GM18508 (cell line): ENCODE results near the gene YKT6.
"Not testable (repeated sequence)": the region's sequence is repeated elsewhere in the genome, so short reads cannot be mapped to it uniquely, and the experiment has no call there.

Experiments used
- ATAC-seq: cut with Tn5 transposase; IDR thresholded peaks from one replicate; pipeline ENCODE4 v1.9.1; 2021; ENCODE audit warnings: moderate number of reproducible peaks; ENCODE audit not compliant: insufficient read depth, unreplicated experiment

Gene YKT6

DNA sequence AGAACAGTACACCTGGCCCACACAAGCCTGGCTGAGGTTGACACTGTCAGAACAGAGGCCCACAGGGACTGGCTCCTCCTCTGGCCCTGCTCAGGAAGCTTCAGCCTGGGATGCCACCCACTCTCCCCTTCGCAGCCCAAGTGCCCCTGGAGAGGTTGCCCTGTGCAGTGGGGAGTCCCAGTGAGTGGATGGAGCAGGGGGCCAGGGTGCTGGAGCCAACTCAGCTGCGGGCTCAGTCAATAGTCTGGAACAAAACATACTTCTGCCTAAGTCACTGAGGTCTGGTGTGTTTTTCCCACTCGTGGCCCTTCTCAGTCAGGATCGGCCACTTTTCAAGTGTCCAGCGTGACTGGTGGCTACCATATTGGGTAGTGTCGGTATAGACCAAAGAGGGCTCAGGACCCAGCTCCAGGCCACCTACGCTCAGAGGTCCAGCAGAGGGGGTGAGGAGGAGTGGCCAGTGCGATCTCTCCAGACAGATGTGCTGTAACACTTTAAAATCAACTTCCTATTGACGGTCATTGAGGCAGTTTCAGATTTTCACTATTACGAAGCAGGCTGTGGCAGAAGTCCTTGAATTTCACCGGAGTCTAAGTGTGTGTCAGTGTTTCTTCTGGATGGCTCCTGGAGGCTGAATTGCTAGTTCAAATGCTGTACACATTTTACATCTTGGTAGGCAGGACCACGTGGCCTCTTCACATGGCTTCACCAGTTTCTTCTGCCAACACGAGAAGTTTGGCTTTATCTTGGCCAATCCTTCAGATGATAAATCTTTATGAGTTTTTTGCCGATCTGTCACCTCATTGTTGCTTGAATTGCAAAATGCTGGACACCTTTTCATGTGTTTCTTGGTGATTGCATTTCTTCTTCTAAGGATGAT, 10.5 kb upstream of the YKT6 start:
- no peak for ATAC-seq

DNA sequence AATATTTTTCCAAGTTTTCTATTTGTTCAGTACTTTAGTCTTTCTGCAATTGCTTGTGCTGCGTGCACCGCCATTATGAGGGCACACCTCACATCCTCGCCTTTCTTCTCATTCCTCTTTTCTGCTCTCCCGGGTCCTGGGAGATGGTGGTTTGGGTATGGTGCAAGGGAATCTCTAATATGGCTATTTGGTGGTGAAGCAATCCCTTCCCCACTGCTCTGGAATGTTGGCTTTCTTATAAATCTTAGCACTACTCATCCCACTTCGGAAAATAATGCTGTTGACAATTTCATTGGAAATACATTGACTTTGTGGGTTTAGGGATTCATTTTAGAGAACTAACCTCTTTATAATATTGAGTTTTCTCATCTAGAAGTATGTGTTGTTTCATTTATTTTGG, 9.6 kb upstream of the YKT6 start:
- no peak for ATAC-seq

DNA sequence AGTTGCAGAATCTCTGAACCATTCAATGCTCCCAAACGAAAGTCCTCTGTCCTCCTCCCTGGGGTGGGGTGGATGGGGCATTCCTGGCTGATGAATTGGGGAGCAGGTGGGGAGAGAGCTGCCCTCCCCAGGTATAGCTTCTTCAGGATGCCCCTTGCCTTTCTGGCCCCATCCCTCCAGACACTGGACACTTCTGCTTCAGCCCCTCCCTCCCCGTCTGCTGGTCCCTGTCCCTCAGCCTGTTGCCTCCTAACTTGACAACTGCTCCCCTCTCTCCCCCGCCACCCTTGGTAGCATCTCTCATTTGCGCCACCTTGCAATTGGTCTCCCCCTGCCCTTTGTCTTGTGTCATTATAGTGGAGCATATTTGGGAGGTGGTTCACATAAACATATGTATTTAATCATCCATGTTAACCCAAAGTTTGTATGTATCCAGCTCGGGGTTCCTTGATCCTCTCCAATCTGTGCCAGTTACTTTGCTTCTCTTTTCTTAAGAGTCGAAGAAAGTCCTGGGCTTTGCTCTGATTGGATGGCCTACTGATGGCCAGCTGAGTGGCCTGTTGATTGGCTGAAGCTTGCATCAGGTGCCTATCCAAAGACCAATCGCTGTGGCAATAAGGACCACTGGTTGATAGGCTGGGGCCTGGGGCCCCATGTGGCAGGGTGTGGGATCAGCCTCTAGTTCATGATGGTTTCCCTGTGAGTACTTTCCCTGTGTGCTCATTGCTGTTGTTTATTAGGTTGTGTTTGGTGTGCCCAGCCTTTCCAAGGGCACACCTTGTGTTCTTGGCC, 7.6 kb upstream of the YKT6 start:
- ATAC-seq: no peak

DNA sequence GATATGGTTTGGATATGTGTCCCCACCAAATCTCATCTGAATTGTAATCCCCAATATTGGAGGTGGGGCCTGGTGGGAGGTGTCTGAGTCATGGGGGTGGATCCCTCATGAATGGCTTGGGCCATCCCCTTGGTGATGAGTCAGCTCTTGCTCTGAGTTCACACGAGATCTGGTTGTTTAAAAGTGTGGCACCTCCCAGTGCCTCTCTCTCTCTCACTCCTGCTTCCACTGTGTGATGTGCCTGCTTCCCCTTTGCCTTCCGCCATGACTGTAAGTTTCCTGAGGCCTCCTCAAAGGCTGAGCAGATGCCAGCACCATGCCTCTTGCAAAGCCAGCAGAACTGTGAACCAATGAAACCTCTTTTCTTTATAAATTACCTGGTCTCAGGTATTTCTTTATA, 6.7 kb upstream of the YKT6 start:
- ATAC-seq: no peak

DNA sequence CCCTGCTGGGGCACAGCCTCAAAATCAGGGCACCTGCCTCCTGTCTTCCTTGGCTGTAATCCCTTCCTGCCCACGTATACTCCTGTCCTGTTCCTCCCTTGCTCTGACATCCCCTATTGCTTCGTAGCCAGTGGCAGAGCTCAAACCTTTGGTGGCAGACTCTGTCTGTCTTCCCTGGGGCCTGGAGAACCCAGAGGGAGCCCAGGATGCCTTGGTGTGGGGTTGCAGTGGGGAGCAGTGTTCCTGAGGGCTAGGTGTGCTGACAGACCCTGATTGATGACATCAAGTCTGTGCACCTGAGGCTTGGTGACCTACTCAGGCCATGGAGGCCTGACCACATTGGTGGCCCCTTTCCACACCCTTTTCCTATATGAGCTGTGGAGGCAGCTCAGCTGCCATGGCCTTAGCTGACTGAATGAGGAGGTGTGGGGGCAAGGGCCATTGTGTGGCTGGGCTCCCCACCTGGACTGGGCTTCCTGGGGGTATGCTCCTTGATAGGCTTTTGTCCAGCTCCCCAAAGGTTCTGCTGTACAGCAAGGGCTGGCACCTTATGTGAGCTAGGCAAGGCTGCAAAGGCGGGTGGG, 6.1 kb upstream of the YKT6 start:
- ATAC-seq: no peak

DNA sequence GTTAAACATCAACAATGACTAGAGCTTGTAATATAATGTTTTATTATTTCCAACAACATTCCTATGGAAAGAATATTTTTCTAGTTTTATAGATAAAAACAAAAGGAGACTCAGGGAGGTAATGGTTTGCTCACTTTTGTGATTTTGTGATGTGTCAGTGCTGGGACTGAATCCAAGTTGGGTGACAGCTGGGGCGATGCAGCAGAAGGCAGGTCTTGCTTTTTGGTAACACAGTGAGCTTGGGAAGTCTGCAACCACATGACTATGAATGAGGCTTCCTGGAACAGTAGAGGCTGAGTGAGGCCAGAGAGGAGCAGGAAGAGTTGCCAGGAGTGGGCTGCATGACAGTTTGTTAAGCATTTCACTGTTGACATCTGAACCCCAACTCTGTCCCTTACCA, 4.9 kb upstream of the YKT6 start:
- no peak for ATAC-seq

DNA sequence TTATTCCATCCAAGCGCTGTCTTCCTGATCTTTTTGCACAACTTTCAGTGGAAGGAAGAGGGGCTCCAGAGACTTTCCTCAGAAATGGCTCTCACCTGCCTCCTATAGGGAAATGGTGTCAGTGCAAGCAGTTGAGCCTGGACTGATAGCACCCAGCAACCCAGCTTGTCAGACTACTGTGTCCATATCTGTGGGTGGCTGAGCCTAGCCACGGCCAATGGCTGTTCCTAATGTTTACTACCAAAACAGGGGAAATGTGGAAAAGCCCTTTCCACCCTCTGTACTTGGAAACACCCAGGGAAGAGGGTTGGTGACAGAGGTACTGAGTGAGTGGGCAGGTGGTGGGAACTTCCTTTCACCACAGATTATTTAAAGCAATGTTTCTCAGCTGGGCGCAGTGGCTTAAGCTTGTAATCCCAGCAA, 4.3 kb upstream of the YKT6 start:
- ATAC-seq: no peak

DNA sequence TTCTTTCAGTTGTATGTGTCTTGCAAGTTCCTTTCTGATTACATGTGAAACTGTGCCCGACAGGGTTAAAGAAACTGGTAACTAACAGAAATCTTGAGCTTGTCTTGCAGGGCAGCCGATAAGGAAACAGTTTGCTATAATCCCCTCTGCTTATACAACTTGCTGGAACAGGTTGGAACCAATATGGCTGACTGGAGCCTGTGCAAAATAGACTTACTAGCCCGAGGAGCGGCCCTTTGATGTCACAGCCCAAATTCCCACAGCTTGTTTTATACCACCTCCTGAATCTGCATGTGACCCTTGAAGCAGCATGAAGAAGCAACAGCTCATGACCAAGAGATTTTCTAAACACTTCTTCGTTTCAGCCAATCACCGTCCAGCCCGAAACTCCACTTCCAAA, 3.3 kb upstream of the YKT6 start:
- ATAC-seq: no peak

DNA sequence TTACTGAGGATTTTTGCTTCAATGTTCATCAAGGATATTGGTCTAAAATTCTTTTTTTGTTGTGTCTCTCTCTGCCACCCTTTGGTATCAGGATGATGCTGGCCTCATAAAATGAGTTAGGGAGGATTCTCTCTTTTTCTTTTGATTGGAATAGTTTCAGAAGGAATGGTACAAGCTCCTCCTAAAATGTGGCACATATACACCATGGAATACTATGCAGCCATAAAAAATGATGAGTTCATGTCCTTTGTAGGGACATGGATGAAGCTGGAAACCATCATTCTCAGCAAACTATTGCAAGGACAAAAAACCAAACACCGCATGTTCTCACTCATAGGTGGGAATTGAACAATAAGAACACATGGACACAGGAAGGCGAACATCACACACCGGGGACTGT, 615 bp upstream of the YKT6 start:
- not testable (repeated sequence) for ATAC-seq

DNA sequence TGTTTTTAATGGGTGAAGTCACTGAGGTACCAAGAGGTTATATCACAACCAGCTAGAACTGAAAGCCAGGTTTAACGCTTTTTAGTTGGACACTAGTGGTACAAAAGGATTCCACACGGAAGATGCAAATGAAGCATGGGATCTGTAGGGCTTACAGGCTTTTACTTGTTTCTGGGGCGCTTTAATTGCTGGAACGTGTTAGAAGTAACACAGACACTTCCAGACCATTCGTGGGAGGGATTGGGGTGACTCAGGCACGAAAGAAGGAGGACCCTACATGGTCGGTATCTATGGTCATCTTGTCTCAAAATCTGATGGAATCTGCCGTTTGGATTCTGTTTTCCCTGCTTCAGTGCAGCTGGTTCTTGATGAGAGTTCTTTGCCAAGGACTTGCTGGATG, 1.0 kb downstream of the YKT6 start:
- ATAC-seq: no peak

DNA sequence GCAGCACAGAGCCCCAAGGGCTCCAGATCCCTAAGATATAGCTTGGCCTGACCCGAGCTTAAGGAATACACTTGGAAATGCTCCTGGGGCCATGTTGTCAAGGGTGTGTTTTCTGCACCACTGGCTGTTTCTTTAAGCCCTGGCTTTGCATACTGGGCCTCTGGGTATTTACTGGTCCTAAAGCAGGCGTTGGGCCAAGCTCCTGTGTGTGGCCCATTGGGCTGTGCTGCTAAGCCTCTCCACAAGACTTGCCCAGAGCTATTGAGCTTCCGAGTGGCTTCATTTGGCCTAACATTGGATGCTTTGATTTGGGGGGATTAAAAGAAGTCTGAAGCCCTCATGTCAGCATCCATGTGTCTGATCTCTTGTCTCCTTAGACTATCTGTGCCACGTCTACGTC, 5.2 kb downstream of the YKT6 start:
- no peak for ATAC-seq

DNA sequence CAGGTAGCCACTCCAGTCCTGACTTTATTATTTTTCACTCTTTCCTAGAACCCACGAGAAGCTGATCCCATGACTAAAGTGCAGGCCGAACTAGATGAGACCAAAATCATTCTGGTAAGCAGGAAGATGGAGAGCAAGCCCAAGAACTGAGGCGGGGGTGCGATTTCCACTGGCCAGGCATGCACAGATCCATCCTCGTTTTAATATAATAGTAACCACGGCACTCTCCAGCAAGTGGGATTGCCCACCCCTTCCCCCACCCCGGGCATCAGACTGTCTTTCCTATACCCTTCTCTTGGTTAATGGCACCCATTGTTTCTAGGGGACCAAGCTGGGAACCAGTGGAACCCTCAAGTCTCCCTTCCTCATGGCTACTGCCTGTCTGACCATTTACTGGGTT, 7.3 kb downstream of the YKT6 start:
- no peak for ATAC-seq

DNA sequence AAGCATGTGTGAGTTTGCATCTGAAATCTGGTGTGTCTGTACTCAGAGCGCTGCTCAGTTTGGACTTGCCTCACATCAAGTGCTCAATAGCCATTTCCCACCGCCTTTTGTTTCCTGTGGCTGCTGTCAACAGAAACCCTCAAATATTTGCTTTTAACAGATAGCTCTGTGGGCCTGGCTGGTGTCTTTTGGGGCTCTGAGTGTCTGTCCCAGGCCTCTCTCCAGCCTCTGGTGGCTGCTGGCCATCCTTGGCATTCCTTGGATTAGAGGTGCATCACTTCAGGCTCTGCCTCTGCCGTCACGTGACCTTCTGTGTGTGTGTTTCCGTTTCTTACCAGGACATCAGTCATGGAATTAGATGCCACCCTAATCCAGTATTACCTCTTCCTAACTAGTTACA, 9.3 kb downstream of the YKT6 start:
- ATAC-seq: no peak

DNA sequence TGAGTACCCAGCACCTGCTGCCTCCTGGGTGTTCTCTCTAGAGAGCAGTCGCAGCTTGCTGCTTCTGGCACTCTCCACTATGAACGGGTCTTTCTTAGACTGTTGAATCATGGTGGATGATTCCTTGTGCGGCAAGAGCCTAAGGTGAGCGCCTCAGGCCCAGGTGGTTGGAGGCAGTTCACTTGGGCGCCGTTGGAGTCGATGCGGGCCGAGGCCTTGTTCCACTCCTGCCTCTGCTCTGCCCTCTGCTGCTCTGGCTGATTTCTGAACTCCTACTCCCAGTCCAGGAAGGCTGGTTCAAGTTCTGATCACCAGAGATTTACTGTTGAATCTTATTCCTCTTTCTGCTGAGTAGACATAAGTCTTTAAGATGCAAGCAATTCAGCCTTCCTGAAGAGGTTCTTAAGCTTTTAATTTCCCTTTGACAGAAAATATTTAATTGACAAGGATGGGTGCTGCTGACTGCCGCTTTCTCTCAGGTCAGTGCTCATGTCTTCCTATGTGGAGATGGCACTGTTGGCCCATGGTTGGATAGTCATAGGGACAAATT, 10.4 kb downstream of the YKT6 start:
- ATAC-seq: no peak

DNA sequence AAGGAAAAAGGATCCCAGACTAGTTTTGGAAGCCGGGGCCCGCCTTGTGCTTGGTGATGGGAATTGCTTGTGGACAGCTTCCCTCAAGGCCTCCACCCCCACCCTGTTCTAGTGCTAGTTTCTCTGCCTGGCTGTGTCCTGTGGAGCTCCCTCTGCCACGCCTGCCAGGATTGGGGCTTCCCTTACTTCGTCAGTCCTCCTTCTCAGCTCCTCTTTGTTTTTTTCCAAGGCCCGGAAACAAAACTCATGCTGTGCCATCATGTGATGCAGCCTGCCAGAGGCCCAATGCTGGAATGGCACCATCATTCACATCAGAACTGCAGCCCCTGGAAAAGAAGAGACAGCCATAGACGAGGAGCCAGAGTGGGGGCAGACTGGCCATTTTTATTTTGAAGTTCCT, 11.2 kb downstream of the YKT6 start:
- ATAC-seq: no peak

DNA sequence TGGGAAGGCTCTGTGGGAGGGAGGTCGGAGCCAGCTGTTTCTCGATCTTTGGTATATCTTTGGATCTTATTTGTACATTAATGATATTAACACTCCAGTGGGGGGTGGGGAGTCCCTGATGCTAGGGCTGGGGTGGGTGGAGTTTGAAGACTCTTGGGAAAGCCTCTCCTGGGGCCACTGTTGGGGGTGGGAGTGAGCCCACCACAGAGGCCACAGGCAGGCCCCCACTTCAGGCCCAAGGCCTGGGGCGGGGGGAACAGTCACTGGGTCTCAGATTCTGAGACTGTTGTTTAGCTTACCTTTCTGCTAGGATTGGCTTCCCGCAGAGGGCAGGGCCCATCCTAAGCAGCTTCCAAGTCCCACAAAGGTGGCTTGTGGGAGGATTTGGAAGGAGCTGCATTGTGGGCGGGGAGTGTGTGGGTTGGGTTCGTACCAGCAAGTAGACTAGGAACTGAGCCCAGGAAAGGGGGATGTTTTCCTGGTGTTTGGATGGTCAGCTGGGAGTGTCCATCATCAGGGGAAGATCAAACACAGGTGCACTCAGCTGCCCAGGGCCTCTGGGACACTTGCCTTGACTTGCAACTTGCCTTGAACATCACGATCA, 11.9 kb downstream of the YKT6 start:
- ATAC-seq: no peak

DNA sequence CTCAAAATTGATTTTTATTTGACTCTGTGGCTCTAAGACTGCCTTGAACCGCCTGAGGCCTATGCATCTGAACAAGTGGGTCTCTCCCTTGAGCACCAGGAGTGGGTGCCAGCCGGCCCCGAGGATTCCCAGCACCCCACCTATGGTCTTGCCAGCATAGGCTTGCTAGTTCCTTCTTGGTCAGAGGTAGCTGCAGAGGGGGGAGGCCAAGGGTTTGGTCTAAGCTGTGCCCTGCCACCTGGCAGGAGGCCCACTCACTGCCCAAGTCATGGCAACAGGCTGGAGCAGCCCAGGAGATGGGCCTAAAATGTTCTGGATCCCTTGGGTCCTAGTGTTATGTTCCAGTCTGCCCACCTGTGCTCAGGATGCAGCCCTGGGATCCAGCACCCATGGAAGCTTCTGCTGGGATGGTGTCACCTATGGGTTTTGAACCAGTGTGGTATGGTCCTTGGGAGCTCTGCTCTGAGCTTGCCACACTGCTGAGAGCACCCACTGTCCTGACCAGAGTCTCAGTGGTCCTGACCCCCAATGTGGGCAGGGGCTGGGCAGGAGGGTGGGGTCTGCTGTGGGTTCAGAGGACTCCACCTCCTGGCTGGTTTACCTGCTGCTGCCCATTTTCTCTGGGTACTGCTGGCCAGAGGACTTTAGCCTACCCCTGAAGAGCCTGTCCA, 12.6 kb downstream of the YKT6 start:
- ATAC-seq: no peak

DNA sequence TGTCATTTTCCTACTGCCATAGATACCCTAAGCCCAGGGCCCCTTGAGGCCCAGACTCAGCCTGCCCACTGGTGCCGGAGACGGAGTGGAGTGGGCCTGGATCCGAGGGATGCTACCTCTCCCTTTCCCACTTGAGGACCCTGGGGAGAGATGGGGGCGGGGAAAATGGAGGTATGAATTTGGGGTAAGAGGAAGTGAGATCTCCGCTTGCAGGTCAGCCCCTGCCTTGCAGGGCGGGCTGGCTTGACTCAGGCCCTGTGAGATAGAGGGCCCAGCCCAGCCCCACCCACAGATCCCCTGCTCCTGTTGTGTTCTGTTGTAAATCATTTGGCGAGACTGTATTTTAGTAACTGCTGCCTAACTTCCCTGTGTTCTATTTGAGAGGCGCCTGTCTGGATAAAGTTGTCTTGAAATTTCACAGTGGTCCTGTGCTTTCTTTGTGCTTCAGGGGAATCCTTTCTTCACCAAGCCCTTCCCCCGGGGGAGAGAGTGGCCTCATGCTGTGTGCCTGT, 13.2 kb downstream of the YKT6 start:
- no peak for ATAC-seq

DNA sequence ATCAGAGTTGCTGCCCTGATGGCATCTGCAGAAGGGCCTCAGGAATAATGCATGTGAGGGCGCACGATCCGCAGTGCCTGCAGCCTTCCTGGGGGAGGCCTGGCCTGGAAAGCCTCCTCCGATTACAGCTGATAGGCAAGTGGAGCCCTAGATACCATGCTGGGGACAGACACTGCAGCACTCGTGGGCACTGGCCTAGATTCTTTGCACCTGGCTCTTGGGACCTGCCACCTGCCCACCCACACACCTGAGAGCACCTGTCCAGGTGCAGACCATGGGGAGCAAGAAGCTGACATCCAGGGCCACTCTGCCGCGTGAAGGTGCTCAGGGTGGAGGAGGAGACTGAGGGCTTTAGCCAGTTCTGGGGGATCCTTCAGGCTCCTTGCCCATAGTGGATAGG, 14.8 kb downstream of the YKT6 start:
- ATAC-seq: no peak

DNA sequence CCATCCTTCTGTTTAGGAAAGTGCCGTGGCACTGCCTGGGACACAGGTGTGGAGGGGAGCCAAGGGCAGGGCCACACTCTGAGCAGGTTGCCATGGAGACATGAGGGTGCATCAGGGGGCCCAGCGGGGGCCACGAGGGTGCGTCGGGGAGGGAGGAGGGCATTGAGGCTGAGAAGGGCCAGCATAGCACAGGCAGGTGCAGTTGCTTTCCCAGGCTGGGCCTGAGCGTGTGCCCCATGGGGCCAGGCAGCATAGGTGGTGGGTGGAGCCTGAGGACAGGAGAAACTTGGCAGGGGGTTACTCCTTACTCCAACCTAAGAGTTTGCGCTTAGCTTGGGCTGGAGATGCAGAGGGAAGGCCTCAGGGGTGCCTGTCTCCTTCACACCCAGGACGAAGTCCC, 15.2 kb downstream of the YKT6 start:
- ATAC-seq: no peak
